Raji (cell line): ENCODE measurements around the gene CCDC127.

Source experiments
- POLR2A ChIP-seq: IDR thresholded peaks from 2 replicates; pipeline ENCODE4 v1.6.1; 2011; ENCODE audit warnings: low read depth, low read length, control low read depth; ENCODE audit not compliant: insufficient read depth

CCDC127 gene, protein sequence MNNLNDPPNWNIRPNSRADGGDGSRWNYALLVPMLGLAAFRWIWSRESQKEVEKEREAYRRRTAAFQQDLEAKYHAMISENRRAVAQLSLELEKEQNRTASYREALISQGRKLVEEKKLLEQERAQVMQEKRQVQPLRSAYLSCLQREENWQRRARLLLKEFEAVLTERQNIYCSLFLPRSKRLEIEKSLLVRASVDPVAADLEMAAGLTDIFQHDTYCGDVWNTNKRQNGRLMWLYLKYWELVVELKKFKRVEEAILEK

DNA sequence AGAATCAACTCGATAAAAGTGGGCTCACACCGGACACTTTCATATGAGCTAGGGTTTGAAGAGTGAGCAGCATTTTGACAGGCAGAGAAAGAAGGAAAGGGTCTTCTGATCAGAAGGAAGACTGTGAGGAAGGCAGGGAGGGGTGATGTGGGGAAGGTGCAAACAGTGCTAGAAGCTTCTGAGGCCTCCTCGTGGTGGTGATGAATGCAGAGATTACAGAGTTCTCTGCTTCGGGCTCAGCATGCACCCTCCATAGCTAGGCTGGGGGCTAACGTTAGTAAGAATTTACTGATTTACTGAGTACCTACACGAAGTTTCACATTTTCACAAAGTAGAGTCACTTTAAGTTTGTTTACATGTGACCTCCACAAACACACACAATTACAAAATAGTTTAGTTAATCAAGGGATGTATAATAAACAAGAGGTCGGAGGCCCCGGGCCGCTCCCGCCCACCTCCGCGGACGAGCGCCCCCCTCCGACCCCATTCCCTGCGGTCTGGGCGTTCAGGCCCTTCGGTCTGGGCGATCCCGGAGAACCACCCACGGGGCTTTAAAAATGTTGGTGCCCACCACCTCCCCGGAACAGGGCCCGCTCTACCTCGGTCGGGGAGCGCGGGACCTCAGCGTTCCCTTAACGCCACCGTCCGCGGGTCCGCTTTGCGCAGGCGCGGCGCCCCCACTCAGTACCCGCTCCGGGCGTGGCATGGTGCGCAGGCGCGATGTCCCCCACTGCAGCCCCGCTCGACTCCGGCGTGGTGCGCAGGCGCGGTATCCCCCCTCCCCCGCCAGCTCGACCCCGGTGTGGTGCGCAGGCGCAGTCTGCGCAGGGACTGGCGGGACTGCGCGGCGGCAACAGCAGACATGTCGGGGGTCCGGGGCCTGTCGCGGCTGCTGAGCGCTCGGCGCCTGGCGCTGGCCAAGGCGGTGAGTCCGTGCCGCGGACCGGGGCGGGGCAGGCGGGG is at the start of gene CCDC127, which contains the start of gene SDHA:
Gene CCDC127, minus strand, starts transcription at position 660 of the 963 bp plus-strand sequence. CDS start 1,304 bp downstream, outside the sequence.
Gene SDHA, plus strand, starts transcription at position 827 of the 963 bp plus-strand sequence. Its CDS starts 36 bp downstream, at position 863.
- peak; percentile 78 for TF ChIP-seq POLR2A

- no peak for TF ChIP-seq POLR2A
These were observed 49.8 kb upstream of the CCDC127 start for GRCh38 chr5:267716-268115.

- no peak for TF ChIP-seq POLR2A
These were observed 46.4 kb upstream of the CCDC127 start for GRCh38 chr5:264338-264737.

DNA sequence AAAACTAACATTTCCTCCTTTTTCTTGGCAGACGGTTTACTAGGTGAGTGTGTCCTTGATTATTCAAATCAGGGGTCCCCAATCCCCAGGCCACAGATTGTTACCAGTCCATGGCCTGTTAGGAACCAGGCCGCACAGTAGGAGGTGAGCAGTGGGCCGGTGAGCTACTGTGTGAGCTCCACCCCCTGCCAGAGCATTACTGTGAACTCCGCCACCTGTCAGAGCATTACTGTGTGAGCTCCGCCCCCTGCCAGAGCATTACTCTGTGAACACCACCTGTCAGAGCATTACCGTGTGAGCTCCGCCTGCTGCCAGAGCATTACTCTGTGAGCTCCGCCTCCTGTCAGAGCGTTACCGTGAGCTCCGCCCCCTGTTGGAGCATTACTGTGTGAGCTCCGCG is 39.2 kb upstream of the CCDC127 start:
- TF ChIP-seq POLR2A = no peak

DNA sequence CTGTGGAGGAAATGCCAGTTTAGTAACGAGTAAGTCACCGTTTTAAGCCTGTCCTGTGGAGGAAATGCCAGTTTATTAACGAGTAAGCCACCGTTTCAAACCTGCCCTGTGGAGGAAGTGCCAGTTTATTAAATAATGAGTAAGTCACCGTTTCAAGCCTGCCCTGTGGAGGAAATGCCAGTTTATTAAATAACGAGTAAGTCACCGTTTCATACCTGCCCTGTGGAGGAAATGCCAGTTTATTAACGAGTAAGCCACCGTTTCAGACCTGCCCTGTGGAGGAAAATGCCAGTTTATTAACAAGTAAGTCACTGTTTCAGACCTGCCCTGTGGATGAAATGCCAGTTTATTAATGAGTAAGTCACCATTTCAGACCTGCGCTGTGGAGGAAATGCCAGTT is 34.6 kb upstream of the CCDC127 start:
- TF ChIP-seq POLR2A = no peak

DNA sequence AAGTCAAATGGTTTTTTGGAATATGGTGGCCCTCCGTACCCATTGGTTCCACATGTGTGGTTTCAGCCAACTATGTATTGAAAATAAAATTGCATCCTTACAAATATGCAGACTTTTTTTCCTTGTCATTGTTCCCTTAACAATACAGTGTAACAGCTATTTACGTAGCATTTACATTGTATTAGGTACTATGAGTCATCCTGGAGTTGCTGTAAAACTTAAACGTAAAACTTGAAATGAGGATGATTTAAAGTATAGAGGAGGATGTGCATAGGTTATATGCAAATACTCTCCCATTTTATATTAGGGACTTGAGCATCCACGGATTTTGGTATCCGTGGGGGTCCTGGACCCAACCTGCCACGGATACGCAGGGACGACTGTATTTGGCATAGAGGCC is 16.5 kb upstream of the CCDC127 start:
- no peak for TF ChIP-seq POLR2A

GRCh38 chr5:231661-232060 is 13.7 kb upstream of the CCDC127 start:
- TF ChIP-seq POLR2A = no peak

DNA sequence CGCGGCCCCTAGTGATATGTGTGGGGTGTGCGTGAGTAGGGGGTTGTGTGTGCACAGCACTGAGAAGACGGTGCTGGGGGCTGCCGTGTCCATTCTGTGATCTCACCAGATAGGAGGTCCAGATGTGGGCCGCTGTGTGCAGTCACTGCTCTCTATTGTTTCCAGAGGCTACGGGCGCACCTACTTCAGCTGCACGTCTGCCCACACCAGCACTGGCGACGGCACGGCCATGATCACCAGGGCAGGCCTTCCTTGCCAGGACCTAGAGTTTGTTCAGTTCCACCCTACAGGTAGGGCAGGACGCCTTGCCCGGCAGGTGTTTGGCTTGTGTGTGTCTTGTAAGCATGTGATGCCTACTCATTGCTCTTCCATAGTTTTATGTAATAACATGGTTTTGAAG is 12.8 kb upstream of the CCDC127 start:
- no peak for TF ChIP-seq POLR2A

DNA sequence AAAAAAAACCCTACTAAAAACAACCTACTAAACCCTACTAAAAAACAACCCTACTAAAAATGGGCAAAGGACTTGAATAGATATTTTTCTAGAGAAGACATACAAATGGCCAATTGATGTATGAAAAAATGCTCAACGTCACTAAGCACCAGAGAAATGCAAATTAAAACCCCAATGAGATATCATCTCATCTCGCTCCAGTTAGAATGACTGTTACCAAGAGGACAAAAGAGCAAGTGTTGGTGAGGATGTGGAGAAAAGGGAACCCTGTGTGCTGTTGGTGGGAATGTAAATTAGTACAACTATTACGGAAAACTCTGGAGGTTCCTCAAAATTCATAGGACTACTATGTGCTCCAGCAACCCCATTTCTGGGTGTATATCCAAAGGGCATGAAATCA is 10.9 kb upstream of the CCDC127 start:
- TF ChIP-seq POLR2A = no peak

GRCh38 chr5:225334-225733 is 7.4 kb upstream of the CCDC127 start:
- no peak for TF ChIP-seq POLR2A

DNA sequence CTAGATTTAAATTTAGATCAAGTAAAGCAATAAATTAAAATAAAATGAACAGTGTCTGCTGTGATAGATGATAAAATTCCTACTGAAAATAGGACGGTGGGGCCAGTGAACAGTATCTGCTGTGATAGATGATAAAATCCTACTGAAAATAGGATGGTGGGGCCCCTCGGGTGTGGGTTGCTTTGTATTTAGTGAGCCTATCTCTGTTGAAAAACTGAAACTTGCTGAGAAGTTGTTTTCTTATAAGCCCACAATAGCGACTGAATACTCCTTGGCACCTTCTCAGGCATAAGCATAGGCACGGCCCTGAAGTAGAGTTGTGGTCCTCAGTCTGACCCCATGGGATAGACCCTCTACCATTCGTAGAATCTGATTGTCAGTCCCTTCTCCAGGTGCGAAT is 5.8 kb upstream of the CCDC127 start:
- TF ChIP-seq POLR2A = no peak

- TF ChIP-seq POLR2A = no peak
These were observed 2.0 kb upstream of the CCDC127 start for GRCh38 chr5:219991-220390.

GRCh38 chr5:219460-219863 is 1.5 kb upstream of the CCDC127 start:
- TF ChIP-seq POLR2A = no peak

- no peak for TF ChIP-seq POLR2A
These were observed 721 bp upstream of the CCDC127 start for GRCh38 chr5:218457-219291.

DNA sequence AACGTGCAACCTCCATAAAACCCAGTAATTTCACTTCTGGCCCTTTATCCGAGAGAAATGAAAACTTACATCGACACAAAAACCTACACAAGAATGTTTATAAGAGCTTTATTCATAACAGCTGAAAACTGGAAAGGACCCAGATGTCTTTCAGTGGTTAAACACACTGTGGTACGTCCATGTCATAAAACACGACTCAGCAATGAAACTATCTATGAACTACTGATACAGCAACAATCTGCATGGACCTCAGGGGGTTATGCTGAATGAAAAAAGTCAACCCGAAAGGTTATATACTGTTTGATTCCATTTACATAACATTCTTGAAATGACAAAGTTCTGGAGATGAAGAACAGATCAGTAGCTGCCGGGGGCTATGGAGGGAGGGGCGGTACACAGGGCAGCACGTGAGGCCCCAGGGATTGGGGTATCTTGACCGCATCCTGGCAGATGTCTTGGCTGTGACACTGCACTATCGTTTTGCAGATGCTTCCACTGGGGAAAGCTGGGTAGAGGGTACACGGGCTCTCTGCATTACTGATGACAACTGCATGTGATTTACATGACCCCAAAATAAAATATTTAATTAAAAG is 4.1 kb downstream of the CCDC127 start:
- TF ChIP-seq POLR2A = no peak
